ENCODE results near the gene TMEM132A. TPM values are rescaled to one million over a fixed set of nuclear protein-coding genes. Genes with fewer than 3 reads are reported as not detected.

Gene TMEM132A
- total and polyA plus RNA-seq, 4 donors, result 0.60 to 1.6 (median 1.1) TPM

DNA sequence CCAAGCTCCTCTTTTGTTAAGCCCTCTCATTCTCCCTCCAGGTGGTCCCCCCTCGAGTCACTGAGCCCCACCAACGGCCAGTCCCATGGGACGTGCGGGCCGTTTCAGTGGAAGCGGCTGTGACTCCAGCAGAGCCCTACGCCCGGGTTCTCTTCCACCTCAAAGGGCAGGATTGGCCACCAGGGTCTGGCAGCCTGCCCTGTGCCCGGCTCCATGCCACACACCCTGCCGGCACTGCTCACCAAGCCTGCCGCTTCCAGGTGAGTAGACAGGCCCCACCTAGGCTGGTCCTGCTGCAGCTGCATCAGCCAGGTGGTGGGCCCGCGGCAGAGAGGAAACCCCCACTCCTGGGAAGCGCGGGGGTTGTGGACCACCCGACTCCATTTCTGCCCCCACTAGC, 3.3 kb downstream of the TMEM132A start:
- TF ChIP-seq TAF1 (conservative IDR thresholded peaks at IDR 0.05), result no peak
- no peak for TF ChIP-seq HNF4A (conservative IDR thresholded peaks at IDR 0.05)
- no peak for TF ChIP-seq HNF4G (IDR thresholded peaks at IDR 0.05)
- TF ChIP-seq, protein P1, sequence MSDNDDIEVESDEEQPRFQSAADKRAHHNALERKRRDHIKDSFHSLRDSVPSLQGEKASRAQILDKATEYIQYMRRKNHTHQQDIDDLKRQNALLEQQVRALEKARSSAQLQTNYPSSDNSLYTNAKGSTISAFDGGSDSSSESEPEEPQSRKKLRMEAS (IDR thresholded peaks at IDR 0.05), result no peak
- no peak for TF ChIP-seq RAD21 (IDR thresholded peaks at IDR 0.05)
- TF ChIP-seq, protein P2, sequence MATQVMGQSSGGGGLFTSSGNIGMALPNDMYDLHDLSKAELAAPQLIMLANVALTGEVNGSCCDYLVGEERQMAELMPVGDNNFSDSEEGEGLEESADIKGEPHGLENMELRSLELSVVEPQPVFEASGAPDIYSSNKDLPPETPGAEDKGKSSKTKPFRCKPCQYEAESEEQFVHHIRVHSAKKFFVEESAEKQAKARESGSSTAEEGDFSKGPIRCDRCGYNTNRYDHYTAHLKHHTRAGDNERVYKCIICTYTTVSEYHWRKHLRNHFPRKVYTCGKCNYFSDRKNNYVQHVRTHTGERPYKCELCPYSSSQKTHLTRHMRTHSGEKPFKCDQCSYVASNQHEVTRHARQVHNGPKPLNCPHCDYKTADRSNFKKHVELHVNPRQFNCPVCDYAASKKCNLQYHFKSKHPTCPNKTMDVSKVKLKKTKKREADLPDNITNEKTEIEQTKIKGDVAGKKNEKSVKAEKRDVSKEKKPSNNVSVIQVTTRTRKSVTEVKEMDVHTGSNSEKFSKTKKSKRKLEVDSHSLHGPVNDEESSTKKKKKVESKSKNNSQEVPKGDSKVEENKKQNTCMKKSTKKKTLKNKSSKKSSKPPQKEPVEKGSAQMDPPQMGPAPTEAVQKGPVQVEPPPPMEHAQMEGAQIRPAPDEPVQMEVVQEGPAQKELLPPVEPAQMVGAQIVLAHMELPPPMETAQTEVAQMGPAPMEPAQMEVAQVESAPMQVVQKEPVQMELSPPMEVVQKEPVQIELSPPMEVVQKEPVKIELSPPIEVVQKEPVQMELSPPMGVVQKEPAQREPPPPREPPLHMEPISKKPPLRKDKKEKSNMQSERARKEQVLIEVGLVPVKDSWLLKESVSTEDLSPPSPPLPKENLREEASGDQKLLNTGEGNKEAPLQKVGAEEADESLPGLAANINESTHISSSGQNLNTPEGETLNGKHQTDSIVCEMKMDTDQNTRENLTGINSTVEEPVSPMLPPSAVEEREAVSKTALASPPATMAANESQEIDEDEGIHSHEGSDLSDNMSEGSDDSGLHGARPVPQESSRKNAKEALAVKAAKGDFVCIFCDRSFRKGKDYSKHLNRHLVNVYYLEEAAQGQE (IDR thresholded peaks at IDR 0.05), result no peak
- TF ChIP-seq EGR1 (IDR thresholded peaks at IDR 0.05; ENCODE audit: low read depth in 2 of 2), result no peak
- TF ChIP-seq GABPA (IDR thresholded peaks at IDR 0.05 in 1 of 2, conservative IDR thresholded peaks at IDR 0.05 in 1 of 2), result no peak
- no peak for TF ChIP-seq YY1 (IDR thresholded peaks at IDR 0.05)
- no peak for TF ChIP-seq FOXA1 (IDR thresholded peaks at IDR 0.05)
- TF ChIP-seq SP1 (IDR thresholded peaks at IDR 0.05), result no peak
- no peak for TF ChIP-seq CTCF (IDR thresholded peaks at IDR 0.05; ENCODE audit: low read depth, low read length, missing input control)
- H3K27ac ChIP-seq (ENCODE audit: low read depth in 1 of 2, low read length in 2 of 2), result no peak overlapping the region
- peaks cover 0 to 6% (median 0%) of the 10 kb centered on the region in 4 donors for H3K27me3 ChIP-seq (ENCODE audit: control insufficient read depth in 4 of 4, insufficient read depth in 4 of 4, low read length in 3 of 4)
- DNase-seq (ENCODE audit: low spot score), result no peak
- no peaks in the 10 kb centered on the region for H3K9me3 ChIP-seq (ENCODE audit: control insufficient read depth in 4 of 4, low read length in 3 of 4)
- H3K4me3 ChIP-seq (ENCODE audit: low read depth in 1 of 3, low read length in 3 of 3), result no peak overlapping the region
- no peak overlapping the region for H3K9ac ChIP-seq (ENCODE audit: low read depth in 1 of 2, low read length in 2 of 2)
- H3K36me3 ChIP-seq (ENCODE audit: control insufficient read depth in 4 of 4, insufficient read depth in 3 of 4, low read depth in 1 of 4, low read length in 3 of 4), result peaks cover 0 to 3% (median 0%) of the 10 kb centered on the region in 4 donors
- WGBS, result 89% methylated on average over 16 of the region's 16 CpGs
- H3K4me1 ChIP-seq (ENCODE audit: control insufficient read depth in 4 of 4, insufficient read depth in 4 of 4, low read length in 3 of 4), result peaks cover 5 to 13% (median 5%) of the 10 kb centered on the region in 4 donors

DNA sequence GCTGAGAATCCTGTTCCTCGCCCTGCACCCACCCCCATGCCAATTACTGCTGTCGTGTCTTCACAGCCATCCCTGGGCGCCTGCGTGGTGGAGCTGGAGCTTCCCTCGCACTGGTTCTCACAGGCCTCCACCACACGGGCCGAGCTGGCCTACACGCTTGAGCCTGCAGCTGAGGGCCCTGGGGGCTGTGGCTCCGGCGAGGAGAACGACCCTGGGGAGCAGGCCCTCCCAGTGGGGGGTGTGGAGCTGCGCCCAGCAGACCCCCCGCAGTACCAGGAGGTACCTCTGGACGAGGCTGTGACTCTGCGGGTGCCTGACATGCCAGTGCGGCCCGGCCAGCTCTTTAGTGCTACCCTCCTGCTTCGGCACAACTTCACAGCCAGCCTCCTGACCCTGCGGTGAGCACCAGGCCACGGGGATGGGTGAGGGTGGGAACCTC, 4.3 kb downstream of the TMEM132A start:
- no peak overlapping the region for H3K27ac ChIP-seq (ENCODE audit: low read depth in 1 of 2, low read length in 2 of 2)
- no peak for TF ChIP-seq FOXA1 (IDR thresholded peaks at IDR 0.05)
- no peak for TF ChIP-seq FOXA2 (IDR thresholded peaks at IDR 0.05)
- no peak for TF ChIP-seq YY1 (IDR thresholded peaks at IDR 0.05)
- TF ChIP-seq RAD21 (IDR thresholded peaks at IDR 0.05), result no peak
- TF ChIP-seq, protein P2 (IDR thresholded peaks at IDR 0.05), result no peak
- no peak for TF ChIP-seq JUND (IDR thresholded peaks at IDR 0.05)
- no peaks in the 10 kb centered on the region for H3K9me3 ChIP-seq (ENCODE audit: control insufficient read depth in 4 of 4, low read length in 3 of 4)
- no peaks in the 10 kb centered on the region for H3K36me3 ChIP-seq (ENCODE audit: control insufficient read depth in 4 of 4, insufficient read depth in 3 of 4, low read depth in 1 of 4, low read length in 3 of 4)
- 93% methylated on average over 20 of the region's 20 CpGs for WGBS
- H3K27me3 ChIP-seq (ENCODE audit: control insufficient read depth in 4 of 4, insufficient read depth in 4 of 4, low read length in 3 of 4), result peaks cover 0 to 6% (median 0%) of the 10 kb centered on the region in 4 donors
- DNase-seq (ENCODE audit: low spot score), result no peak
- H3K4me3 ChIP-seq (ENCODE audit: low read depth in 1 of 3, low read length in 3 of 3), result no peak overlapping the region
- no peak overlapping the region for H3K9ac ChIP-seq (ENCODE audit: low read depth in 1 of 2, low read length in 2 of 2)
- H3K4me1 ChIP-seq (ENCODE audit: control insufficient read depth in 4 of 4, insufficient read depth in 4 of 4, low read length in 3 of 4), result peaks cover 5 to 13% (median 5%) of the 10 kb centered on the region in 4 donors
